Measurements from ENCODE around the gene CXorf65.

DNA sequence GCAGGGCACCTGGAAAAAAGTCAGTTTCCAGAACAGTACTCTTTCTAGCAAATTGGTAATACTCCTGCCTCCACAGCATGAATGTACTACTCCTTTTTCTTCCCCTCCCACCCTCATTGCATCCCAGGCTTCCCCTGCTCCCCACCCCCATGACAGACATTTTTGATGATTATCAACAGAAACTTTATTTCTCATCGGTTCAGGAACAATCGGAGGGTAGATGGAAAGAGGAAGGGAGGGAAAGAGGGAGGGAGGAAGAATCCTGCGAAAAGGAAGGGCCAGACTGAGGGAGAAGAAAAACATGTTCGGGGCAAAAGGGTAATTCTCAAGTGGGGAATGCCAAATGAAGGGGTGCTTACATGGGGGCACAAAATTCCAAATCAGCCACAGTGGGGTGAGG lies 705 bp upstream of the CXorf65 start:
- TF ChIP-seq, protein P1, sequence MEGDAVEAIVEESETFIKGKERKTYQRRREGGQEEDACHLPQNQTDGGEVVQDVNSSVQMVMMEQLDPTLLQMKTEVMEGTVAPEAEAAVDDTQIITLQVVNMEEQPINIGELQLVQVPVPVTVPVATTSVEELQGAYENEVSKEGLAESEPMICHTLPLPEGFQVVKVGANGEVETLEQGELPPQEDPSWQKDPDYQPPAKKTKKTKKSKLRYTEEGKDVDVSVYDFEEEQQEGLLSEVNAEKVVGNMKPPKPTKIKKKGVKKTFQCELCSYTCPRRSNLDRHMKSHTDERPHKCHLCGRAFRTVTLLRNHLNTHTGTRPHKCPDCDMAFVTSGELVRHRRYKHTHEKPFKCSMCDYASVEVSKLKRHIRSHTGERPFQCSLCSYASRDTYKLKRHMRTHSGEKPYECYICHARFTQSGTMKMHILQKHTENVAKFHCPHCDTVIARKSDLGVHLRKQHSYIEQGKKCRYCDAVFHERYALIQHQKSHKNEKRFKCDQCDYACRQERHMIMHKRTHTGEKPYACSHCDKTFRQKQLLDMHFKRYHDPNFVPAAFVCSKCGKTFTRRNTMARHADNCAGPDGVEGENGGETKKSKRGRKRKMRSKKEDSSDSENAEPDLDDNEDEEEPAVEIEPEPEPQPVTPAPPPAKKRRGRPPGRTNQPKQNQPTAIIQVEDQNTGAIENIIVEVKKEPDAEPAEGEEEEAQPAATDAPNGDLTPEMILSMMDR (conservative IDR thresholded peaks at IDR 0.05; ENCODE audit: low read depth, low read length), result no peak
- no peak for TF ChIP-seq EZH2 (IDR thresholded peaks at IDR 0.05; ENCODE audit: borderline replicate concordance, low read depth, low read length, poor library complexity, severe bottlenecking)

Measured in A673 (cell line).